PC-3 (cell line): Measurements from ENCODE around the gene UTS2R. TPM values are rescaled to one million over a fixed set of nuclear protein-coding genes. Genes with fewer than 3 reads are reported as not detected.
A peak's percentile ranks its signal among the peaks of the same experiment; 100 is the strongest.

Experiments
- ATAC-seq: fragments of 200-7000 bp; cut with Tn5 transposase; 2 replicates; pipeline ENCODE4 v1.9.1; 2020; ENCODE audit warnings: mild to moderate bottlenecking, moderate library complexity
- BruUV-seq: library from RNA; stranded (reverse); fragments of 400-500 nt; replicated peaks from 2 replicates; lab custom pipeline; 2021; lab: Mats Ljungman, UMichigan
- CTCF ChIA-PET: fragments of 300-600 bp; sonication (Branson Sonifier 250); formaldehyde crosslinking; loops from one replicate; lab custom pipeline; 2022; ENCODE audit warnings: antibody characterized with exemption; lab: Charles Lee
- POLR2A ChIA-PET: fragments of 300-600 bp; sonication (Branson Sonifier 250); formaldehyde crosslinking; loops from one replicate; lab custom pipeline; 2022; ENCODE audit warnings: antibody characterized with exemption; ENCODE audit not compliant: unreplicated experiment; lab: Charles Lee
- DNase-seq: peaks from one replicate; pipeline ENCODE4 v3.0.0-alpha.2; 2015
- H2AFZ ChIP-seq: fragments of 300-600 bp; sonication (generic); 2 replicates; pipeline ENCODE4 v1.6.0; 2016; ENCODE audit warnings: antibody characterized with exemption, low read length
- H3F3A ChIP-seq: fragments of 300-600 bp; sonication (generic); one replicate; pipeline ENCODE4 v1.6.0; 2017; ENCODE audit warnings: antibody characterized with exemption, low read length, control low read depth, mild to moderate bottlenecking; ENCODE audit not compliant: unreplicated experiment
- H3K27ac ChIP-seq: fragments of 300-600 bp; sonication (generic); 2 replicates; pipeline ENCODE4 v1.5.1; 2016; ENCODE audit warnings: mild to moderate bottlenecking, low read length
- H3K27me3 ChIP-seq: fragments of 300-600 bp; sonication (generic); 2 replicates; pipeline ENCODE4 v1.6.1; 2016; ENCODE audit warnings: low read length, mixed read lengths
- H3K36me3 ChIP-seq: fragments of 300-600 bp; sonication (generic); 2 replicates; pipeline ENCODE4 v1.6.1; 2016; ENCODE audit warnings: low read depth, mixed run types, low read length, mixed read lengths
- H3K4me1 ChIP-seq: fragments of 300-600 bp; sonication (generic); 2 replicates; pipeline ENCODE4 v1.5.1; 2016; ENCODE audit warnings: low read length; ENCODE audit not compliant: insufficient read depth
- H3K4me2 ChIP-seq: fragments of 300-600 bp; sonication (generic); 2 replicates; pipeline ENCODE4 v1.6.0; 2016; ENCODE audit warnings: low read length
- H3K4me3 ChIP-seq: fragments of 300-600 bp; sonication (generic); 2 replicates; pipeline ENCODE4 v1.5.1; 2016; ENCODE audit warnings: mild to moderate bottlenecking, low read length, mixed read lengths
- H3K79me2 ChIP-seq: fragments of 300-600 bp; sonication (generic); 2 replicates; pipeline ENCODE4 v1.6.1; 2017; ENCODE audit warnings: low read length, mixed read lengths
- H3K9ac ChIP-seq: fragments of 300-600 bp; sonication (generic); 2 replicates; pipeline ENCODE4 v1.6.0; 2016; ENCODE audit warnings: mild to moderate bottlenecking, low read length
- H3K9me2 ChIP-seq: fragments of 300-600 bp; sonication (generic); replicated peaks from 2 replicates; pipeline ENCODE4 v1.6.1; 2016; ENCODE audit warnings: mixed run types, low read length, mixed read lengths
- H3K9me3 ChIP-seq: fragments of 300-600 bp; sonication (generic); 2 replicates; pipeline ENCODE4 v1.6.1; 2016; ENCODE audit warnings: low read length, mixed read lengths
- H4K20me1 ChIP-seq: fragments of 300-600 bp; sonication (generic); 2 replicates; pipeline ENCODE4 v1.6.1; 2016; ENCODE audit warnings: low read length, mixed read lengths
- EZH2 ChIP-seq: fragments of 300-600 bp; sonication (generic); IDR thresholded peaks from one replicate; pipeline ENCODE4 v1.6.1; 2017; ENCODE audit warnings: antibody characterized with exemption, mild to moderate bottlenecking, low read length; ENCODE audit not compliant: unreplicated experiment
- EZH2phosphoT487 ChIP-seq: fragments of 300-600 bp; sonication (generic); IDR thresholded peaks from 2 replicates; pipeline ENCODE4 v1.6.1; 2018; ENCODE audit warnings: mild to moderate bottlenecking, antibody characterized with exemption, low read length, borderline replicate concordance
- intact Hi-C: fragments of 100-400 bp; cut with micrococcal nuclease; formaldehyde crosslinking; loops from 2 replicates; pipeline ENCODE4 v1.9.0; 2023
- total RNA-seq: library from RNA; depleted of rRNA; stranded (reverse); fragments of >200 nt; gene quantifications from 2 replicates; pipeline ENCODE4 v1.2.3, GENCODE V29; 2014
- TF ChIP-seq, protein P1 (sequence below): fragments of 300-600 bp; sonication (generic); conservative IDR thresholded peaks from 2 replicates; pipeline ENCODE4 v1.5.1; 2017; ENCODE audit warnings: antibody characterized with exemption, low read depth, mild to moderate bottlenecking, low read length

UTS2R gene
- total RNA-seq, 1 experiment from 2014 or later: not detected

DNA sequence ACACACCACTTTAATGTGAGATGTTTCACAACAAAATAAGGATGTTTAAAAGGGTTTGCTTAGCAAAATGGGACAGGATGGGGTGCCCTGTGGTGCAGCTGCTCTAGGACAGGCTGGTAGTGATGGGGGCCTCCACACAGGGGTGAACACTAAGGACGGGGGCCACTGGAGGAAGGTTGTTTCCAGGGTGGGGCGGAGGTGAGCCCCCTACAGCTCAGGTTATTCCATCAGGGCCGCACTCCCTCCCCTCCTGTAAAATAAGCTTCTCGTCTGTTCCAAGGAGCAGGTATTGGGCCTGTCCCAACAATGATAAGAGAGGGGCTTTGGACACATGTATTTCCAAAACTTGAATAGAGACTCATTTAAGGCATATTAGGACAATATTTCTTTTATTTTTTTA, 44.7 kb downstream of the UTS2R start:
- Histone ChIP-seq H3F3A (no peaks in the 10 kb centered on the region), H3K9me2 (no peaks in the 10 kb centered on the region), H3K9me3 (no peaks in the 10 kb centered on the region), H3K4me1 (peaks cover 11% of the 10 kb centered on the region), H3K9ac (no peak overlapping the region), H3K79me2 (peaks cover 19% of the 10 kb centered on the region), H3K4me2 (no peak overlapping the region), H2AFZ (no peak overlapping the region), H3K36me3 (no peaks in the 10 kb centered on the region), H3K4me3 (no peak overlapping the region), H4K20me1 (peaks cover 20% of the 10 kb centered on the region; the same call in 1 of the 2 replicates), H3K27me3 (no peaks in the 10 kb centered on the region), H3K27ac (no peak overlapping the region)
- ChIA-PET POLR2A (no interaction called here), CTCF (no interaction called here)
- BruUV-seq: no TSS peak
- ATAC-seq (no peak), DNase-seq (no peak)
- TF ChIP-seq, protein P1, sequence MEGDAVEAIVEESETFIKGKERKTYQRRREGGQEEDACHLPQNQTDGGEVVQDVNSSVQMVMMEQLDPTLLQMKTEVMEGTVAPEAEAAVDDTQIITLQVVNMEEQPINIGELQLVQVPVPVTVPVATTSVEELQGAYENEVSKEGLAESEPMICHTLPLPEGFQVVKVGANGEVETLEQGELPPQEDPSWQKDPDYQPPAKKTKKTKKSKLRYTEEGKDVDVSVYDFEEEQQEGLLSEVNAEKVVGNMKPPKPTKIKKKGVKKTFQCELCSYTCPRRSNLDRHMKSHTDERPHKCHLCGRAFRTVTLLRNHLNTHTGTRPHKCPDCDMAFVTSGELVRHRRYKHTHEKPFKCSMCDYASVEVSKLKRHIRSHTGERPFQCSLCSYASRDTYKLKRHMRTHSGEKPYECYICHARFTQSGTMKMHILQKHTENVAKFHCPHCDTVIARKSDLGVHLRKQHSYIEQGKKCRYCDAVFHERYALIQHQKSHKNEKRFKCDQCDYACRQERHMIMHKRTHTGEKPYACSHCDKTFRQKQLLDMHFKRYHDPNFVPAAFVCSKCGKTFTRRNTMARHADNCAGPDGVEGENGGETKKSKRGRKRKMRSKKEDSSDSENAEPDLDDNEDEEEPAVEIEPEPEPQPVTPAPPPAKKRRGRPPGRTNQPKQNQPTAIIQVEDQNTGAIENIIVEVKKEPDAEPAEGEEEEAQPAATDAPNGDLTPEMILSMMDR: no peak
- TF ChIP-seq EZH2phosphoT487 (no peak), EZH2 (no peak)
- intact Hi-C loops: loop anchor here (10.0 kb wide), 1 partner anchor 79 kb away; no protein-coding TSS in a partner anchor

DNA sequence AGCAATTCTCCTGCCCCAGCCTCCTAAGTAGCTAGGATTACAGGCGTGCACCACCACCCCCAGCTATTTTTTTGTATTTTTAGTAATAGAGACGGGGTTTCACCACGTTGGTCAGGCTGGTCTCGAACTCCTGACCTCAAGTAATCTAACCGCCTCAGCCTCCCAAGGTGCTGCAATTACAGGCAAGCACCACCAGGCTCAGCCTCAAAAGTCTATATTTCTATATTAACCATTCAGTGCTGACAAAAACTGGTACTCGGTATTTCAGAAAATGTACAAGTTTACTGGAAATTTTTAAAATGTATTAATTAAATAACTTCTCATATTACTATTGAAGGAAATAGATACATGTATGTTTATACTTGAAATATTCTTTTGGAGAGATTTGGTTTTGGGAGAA, 45.2 kb downstream of the UTS2R start:
- CTCF ChIA-PET: no interaction called here
- Histone ChIP-seq H3K9ac (no peak overlapping the region), H2AFZ (no peak overlapping the region), H3K4me1 (peaks cover 11% of the 10 kb centered on the region), H3K9me3 (no peaks in the 10 kb centered on the region), H3K27me3 (no peaks in the 10 kb centered on the region), H3K27ac (no peak overlapping the region), H3K4me3 (no peak overlapping the region), H3K4me2 (no peak overlapping the region), H4K20me1 (peaks cover 20% of the 10 kb centered on the region; the same call in 1 of the 2 replicates), H3K36me3 (no peaks in the 10 kb centered on the region), H3K79me2 (peaks cover 14% of the 10 kb centered on the region), H3F3A (no peaks in the 10 kb centered on the region), H3K9me2 (no peaks in the 10 kb centered on the region)
- no TSS peak for BruUV-seq
- intact Hi-C loops: loop anchor here (10.0 kb wide), 1 partner anchor 78 kb away; no protein-coding TSS in a partner anchor
- DNase-seq (peak; percentile 23), ATAC-seq (no peak)
- POLR2A ChIA-PET: no interaction called here
- TF ChIP-seq, protein P1: no peak
- no peak for TF ChIP-seq EZH2
